NCI-H1930 (cell line): ENCODE data around the gene SLC25A33.
"Not testable (repeated sequence)": the region's sequence is repeated elsewhere in the genome, so short reads cannot be mapped to it uniquely, and the experiment has no call there.

Experiments used
- DNase-seq, 2 experiments: peaks; one replicate each; lab custom pipeline; 2025; lab: John Stamatoyannopoulos, UW

Gene SLC25A33

GRCh38 chr1:9621032-9621431, 81.8 kb downstream of the SLC25A33 start:
- no peak for DNase-seq

GRCh38 chr1:9624081-9624480, 84.8 kb downstream of the SLC25A33 start:
- DNase-seq = no peak

GRCh38 chr1:9625030-9625429, 85.8 kb downstream of the SLC25A33 start:
- DNase-seq = not testable (repeated sequence)

- DNase-seq = no peak
These were observed 86.9 kb downstream of the SLC25A33 start for GRCh38 chr1:9626201-9626608.

GRCh38 chr1:9628541-9629444, 89.5 kb downstream of the SLC25A33 start:
- no peak for DNase-seq

- DNase-seq = no peak
These were observed 90.4 kb downstream of the SLC25A33 start for GRCh38 chr1:9629445-9630201.

- DNase-seq = no peak
These were observed 91.3 kb downstream of the SLC25A33 start for GRCh38 chr1:9630331-9631111.

GRCh38 chr1:9631613-9632012, 92.3 kb downstream of the SLC25A33 start:
- DNase-seq = no peak

GRCh38 chr1:9633493-9633892, 94.2 kb downstream of the SLC25A33 start:
- no peak for DNase-seq

- DNase-seq = no peak
These were observed 95.3 kb downstream of the SLC25A33 start for GRCh38 chr1:9634582-9634981.
